ENCODE data around the gene CDC42EP3. TPM values are rescaled to one million over a fixed set of nuclear protein-coding genes. Genes with fewer than 3 reads are reported as not detected.

Gene CDC42EP3
- total RNA-seq, 1 donor = 22.9 TPM

DNA sequence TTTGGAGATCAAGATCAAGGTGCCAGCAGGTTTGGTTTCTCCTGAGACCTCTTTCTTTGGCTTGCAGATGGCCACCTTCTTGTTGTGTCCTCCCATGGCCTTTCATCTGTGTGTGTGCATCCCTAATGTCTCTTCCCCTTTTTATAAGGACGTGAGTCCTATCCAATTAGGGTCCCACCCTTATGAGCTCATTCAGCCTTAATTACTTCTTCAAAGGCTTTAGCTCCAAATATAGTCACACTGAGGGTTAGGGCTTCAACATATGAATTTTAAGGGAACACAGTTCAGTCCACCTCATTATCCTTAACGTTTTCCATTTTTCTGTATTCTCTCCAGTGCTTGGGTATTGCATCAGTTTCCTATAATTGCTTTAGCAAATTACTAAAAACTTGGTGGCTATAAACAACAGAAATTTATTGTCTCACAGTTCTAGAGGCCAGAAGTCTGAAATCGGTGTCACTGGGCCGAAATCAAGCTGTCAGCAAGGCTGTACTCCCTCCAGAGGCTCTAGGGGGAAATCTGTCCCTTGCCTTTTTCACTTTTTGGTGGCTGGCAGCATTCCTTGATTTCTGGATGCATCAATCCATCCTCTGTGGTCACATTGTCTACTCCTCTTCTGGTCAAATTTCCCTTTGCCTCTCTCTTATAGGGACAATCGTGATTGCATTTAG, 34.1 kb downstream of the CDC42EP3 start:
- no peak for DNase-seq (ENCODE audit: low read depth in 2 of 3, low spot score in 2 of 3)

DNA sequence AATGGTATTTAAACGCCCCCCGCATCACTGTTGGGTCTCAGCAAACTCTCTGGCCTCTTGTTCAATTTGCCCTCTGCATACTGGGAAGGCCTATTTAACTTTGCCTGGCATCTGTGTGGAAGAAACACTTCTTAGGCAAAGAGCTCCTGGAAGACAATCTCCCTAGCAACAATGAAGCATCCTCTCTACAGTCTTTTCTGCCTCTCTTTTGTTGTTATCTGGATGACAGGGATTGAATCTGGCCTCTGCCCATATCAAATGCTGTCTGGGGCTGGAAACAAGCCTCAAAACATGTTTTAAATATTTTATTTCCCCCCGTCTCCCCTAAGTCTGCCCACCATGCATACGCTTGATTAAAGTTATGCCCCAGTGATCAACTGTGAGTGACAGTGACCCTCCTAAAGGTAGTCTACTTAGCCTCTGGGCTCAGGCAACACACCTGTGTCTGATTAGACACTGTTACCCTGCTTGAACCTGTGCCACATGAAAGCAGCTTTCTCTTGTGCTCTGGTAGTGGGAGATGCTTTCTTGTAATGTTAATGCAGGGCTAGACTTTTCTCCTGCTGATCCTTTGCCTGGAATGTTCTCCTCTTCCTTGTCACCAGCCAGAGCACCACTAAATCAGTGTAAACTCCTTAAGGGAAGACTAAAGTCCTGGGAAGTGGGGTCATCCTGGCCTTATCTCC, 34.9 kb downstream of the CDC42EP3 start:
- DNase-seq (ENCODE audit: low read depth in 2 of 3, low spot score in 2 of 3) = no peak

DNA sequence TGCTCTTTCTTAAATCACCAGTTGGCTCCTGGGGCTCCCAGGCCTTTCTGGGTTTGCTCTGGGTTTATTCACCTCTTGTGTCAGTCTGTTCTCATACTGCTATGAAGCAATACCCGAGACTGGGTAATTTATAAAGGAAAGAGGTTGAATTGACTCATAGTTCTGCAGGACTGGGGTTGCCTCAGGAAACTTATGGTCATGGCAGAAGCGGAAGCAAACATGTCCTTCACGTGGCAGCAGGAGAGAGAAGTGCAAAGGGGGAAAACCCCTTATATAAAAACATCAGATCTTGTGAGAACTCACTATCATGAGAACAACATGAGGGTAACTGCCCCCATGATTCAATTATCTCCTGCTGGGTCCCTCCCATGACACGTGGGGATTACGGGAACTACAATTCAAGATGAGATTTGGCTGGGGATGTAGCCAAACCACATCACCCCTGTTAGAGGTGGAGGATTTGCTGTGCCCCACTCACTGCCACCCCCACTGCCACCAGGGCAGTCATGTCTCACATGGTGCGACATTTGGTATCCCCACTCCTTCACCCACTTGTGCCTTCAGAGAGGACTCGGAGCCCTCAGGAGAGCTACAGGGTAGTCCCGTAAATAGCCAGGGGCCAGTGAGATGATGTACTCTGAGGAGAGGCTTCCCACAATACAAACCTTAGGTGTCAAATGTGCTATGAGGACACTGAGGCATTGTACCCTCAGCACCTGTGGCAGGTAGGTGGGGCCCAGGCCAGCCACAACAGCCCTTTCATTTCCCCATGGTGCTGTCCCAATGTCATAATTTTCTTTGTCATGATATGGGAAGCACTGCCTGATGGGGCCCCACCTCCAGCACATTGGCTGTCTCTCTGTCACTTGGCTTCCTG, 35.7 kb downstream of the CDC42EP3 start:
- DNase-seq (ENCODE audit: low read depth in 2 of 3, low spot score in 2 of 3) = peak; percentile 26 to 98 (median 95)

DNA sequence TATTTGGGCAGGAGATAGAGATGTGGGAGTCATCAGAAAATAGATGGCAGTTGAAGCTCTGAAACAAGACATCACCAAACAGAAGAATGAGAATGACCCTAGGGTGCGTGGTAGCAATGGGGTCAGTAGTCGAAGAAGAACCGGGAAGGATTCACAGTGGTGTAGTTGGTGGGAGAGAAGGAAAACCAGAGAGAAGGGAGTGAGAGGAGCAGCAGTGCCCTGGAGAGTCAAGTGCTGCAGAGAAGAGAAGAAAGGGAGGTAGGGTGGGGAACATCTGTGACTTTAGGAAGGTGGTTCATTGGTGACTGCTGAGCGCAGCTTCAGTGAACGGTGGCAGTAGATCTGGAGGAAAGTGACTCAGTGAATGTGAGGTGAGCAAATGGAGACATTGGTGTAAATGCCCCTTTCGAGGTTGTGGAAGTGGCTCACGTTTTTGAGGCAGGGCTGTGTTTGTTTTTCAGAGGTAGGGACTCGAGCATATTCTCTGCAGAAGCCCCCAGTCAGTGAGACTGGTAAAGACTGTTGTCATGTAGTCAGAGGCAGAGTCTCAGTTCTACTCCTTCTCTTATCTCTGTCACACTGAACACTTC, 36.4 kb downstream of the CDC42EP3 start:
- DNase-seq (ENCODE audit: low read depth in 2 of 3, low spot score in 2 of 3) = no peak

DNA sequence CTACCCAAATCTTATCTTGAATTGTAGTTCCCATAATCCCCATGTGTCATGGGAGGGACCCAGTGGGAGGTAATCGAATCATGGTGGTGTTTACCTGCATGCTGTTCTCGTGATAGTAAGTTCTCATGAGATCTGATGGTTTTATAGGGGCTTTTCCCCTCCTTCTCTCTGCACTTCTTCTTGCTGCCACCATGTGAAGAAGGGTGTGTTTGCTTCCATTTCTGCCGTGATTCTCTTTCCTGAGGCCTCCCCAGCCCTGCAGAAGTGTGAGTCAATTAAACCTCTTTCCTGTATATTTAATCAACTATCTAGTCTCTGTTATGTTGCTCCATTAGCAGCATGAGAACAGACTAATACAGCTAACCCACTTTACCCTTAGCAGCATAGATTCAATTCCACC, 37.6 kb downstream of the CDC42EP3 start:
- DNase-seq (ENCODE audit: low read depth in 2 of 3, low spot score in 2 of 3) = no peak

DNA sequence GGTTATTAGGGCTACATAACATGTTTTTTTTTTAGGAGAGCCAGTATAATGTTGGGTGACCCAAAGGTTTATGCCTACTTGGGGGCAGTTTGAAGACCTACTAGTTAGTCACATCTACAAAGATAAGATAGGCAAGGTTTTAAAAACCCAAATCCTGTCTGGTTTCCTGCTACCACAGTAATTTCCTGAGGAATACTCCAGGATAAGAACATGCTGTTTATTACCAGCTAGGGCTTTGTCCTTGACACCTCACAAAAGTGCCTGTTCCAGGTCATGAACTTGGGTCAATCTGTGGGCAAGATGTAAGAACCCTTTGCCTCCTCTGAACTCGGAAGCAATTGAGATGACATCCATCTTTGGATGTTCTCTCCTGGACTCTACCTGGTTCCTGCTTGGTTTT, 38.2 kb downstream of the CDC42EP3 start:
- DNase-seq (ENCODE audit: low read depth in 2 of 3, low spot score in 2 of 3) = no peak

DNA sequence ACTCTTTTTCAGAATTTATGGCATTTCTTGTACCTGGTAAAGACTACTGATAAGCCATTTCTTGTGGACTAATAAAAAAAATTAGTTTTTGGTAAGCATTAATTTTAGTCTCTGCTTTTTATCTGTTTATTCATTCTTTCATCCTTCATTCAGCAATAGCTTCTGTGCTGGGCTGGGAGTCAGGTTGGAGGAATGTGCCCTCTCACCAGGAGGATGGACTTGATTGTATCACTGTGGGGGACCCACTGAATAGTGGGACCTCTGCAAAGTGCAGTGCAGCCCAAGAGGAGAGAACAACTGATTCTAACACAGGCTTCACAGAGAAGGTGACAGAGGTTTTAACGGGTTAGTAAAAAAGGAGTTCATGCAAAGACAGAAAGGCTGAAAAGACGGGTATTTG, 39.1 kb downstream of the CDC42EP3 start:
- DNase-seq (ENCODE audit: low read depth in 2 of 3, low spot score in 2 of 3) = no peak

DNA sequence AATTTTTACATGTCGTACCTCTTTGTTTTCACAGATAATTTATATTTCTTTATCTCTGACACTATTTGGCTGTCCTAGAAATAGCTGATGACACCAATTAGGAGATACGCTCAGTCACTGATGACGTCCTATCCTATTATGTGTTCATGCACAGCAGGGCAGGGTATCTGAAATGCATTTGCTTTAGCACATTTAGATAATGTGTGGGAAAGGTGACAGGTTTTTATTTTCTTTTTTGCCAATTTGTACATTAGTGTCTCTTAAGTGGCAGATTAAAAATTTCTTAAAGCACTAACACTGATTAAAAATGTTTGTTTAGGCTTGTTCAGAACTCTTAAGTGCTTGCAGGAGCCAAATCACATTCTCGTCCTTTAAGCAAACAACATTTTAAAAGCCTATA, 39.7 kb downstream of the CDC42EP3 start:
- DNase-seq (ENCODE audit: low read depth in 2 of 3, low spot score in 2 of 3) = no peak

DNA sequence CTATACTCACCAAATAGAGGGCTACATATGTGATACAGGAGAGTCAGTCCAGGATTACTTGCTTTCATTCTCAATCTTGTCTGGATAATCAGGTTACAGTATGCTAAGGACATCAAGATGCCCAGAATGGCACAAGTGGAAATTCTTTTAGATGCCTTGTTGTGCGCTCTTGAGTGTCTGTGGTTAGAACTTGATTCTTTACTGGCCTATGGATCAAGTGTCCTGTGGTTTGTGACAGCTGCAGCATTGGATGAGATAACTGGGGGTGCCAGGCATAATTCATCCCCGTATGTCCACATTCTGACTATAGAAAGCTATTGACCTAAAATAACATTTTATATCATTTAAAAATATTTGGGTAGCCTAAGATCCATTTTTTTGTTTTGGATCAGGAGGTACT, 40.1 kb downstream of the CDC42EP3 start:
- DNase-seq (ENCODE audit: low read depth in 2 of 3, low spot score in 2 of 3) = no peak

DNA sequence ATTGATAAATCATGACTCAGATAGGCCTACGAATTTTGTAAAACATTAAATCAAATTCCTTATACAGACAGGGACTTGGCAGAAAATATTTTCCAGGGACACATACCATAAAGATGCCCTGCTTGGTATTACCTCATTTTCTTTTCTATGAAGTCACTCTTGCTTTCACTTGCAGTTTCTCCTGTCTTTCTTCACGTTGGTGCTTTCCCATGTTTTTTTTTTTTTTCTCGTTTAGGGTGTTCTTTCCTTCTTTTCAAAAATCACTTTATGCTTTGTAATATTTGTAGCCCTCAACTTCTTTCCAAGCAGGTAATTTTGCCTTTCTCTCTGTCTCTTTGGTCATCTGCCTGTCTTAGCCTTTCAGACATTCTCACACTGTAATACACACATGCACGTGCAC, 40.7 kb downstream of the CDC42EP3 start:
- no peak for DNase-seq (ENCODE audit: low read depth in 2 of 3, low spot score in 2 of 3)

DNA sequence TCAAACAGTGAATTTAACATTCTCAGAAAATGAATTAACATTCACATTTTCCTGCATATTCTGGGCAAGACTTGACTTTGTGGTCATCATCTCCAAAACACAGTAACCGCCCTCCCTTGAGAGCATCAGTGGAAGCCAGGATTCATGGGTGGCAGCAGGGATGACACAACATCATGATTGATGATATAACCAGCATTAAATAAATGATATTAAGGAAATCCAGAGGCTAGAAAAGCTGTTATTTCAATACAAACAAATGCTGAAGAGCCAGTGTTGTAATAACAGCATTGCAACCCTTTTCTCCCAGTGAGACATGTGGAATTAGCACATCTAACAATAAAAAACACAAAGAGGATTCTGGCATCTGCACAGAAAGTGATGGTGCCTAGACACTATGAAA, 41.1 kb downstream of the CDC42EP3 start:
- no peak for DNase-seq (ENCODE audit: low read depth in 2 of 3, low spot score in 2 of 3)

DNA sequence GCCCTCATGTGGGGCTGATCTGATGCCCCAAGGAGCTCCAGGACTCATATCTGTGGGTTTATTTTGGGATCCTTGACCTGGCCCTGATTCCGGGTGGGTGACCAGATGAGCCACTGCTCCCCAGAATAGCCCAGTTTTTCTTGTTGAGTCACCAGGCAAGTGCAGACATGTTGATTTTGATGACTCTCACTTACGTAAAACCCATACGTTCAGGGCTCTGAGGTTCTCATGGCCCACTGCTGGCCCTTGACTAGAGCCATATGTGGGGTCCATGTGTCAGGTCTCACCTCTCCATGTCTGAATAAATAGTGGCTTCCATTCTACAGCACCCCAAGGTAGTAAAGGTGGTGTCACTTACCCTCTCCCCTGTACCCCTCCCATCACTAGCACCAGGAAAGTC, 41.9 kb downstream of the CDC42EP3 start:
- DNase-seq (ENCODE audit: low read depth in 2 of 3, low spot score in 2 of 3) = no peak

DNA sequence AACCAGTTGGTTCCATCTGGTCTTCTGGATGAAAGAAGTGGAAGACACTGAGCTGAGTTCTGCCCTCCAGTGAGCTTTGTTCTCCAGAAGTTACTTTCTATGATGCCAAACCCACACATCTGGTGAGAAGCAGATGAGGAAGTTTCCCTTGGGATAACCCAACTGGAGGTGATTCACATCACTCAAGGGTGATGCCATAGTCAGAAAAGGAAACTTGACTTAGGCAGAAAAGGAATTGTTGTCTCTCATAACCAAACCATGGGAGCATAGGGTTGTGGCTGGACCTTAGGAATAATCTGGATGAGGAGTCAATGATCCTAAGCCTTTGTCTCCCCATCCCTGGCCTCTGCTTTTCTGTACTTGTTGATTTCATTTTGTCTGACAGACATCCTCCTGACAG, 43.7 kb downstream of the CDC42EP3 start:
- DNase-seq (ENCODE audit: low read depth in 2 of 3, low spot score in 2 of 3) = no peak

DNA sequence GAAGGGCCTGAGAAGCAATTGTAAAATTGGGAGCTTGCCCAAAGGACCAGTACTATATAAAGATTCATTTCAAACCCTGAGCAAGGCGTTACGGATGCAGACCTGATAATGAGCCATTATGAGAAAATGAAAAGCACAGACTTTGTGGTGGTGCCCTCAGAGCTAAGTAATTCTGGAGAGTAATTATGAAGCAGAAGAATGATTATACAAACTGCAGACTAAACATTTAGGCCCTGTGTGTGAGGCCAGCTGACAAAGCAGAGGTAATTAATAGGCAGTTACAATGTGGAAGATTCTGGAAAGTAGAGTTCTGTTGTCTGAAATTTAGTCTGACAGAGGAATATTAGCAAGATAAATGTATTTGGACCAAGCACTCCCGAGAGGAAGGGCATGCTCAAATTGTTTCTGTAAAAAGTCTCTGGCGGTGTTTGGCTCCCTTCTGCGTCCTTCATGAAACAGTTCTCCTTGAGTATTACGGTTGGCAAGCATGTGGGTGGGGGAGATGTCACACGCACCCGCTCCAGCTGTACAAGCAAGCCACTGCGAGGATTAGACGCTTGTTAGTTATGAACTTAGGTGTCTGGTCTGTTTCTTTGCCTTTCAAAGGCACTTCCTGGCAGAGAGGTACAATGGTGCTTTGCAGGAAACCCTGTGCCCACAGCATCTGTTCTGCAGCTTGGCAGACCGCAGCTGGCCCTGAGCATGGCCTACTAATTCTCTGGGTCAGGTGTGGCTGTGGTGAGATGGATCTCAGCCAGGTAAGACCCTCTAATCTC, 45.5 kb downstream of the CDC42EP3 start:
- DNase-seq (ENCODE audit: low read depth in 2 of 3, low spot score in 2 of 3) = peak; percentile 43 to 90 (median 63)

DNA sequence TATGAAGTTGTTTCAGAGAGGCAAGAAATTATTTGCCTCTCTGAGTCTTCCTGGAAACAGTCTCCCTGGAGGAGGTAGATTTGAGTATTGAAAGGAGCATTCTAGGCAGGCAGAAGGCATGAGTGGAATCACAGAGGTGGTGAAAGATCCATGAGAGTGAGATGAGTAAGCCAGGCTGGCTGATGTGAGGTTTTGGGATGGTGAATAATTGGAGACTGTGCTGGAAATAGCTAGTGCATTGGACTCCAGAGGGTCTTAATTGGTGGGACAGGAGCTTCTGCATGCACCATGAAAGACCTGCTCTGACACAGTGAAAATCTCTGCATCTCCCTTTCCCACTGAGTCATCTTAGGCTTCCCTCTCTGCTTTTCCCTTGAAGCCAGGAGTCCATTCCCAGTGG, 46.3 kb downstream of the CDC42EP3 start:
- DNase-seq (ENCODE audit: low read depth in 2 of 3, low spot score in 2 of 3) = no peak

DNA sequence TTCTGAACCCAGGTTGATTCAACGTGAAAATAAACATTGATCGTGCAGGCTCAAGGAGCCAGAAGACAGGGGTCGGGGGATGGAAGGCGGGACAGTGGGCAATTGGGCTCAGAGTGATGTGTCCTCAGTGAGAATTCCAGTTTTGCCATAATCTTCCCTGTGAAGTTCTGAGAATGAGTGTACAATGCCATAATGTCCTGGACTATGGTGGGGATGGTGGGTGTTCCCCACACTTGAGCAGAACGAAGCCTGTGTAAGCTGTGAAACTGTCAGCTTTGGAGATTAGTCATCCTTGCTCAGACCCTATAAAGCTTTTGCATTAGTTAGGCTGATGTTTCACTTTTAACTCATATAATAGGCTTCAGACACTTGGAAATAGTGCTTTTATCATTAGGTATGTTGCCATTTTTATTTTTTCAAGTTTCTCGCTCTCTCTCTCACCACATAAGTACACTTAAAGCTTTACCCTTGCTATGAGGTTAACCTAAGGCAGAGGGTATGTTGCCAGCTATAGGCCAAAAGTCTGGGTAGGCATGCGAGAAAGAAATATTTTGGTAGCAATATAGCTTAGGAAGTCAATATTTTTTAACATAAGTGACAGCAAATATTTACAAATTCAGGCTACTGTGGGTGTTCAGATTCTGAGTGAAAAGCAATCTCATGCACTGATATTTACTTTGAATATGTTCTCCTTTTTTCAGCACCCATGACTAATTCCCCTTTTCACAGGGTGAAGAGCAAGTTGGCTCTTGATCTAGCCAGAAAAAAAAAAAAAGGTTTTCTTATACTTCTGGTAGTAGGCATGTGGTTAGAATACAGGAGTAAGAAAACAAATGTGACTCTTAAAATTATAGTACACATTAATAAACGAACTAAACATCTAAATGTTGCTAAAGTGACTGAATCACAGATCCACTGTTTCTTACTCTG, 47.2 kb downstream of the CDC42EP3 start:
- DNase-seq (ENCODE audit: low read depth in 2 of 3, low spot score in 2 of 3) = peak in 1 of 3 donors; percentile 66

DNA sequence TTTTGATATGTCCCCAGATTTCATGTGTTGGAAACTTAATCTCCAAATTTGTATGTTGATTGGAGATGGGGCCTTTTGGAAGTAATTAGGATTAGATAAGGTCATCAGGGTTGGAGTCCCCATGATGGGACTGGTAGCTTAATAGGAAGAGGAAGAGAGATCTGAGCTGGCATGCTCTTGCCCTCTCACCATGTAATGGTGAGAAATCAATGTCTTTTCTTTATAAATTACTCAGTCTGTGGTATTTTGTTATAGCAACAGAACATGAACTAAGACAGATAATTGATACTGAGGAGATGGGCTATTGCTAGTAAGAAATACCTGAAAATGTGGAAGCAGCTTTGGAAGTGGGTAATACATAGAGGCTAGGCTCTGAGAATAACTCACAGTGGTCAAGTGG, 48.0 kb downstream of the CDC42EP3 start:
- no peak for DNase-seq (ENCODE audit: low read depth in 2 of 3, low spot score in 2 of 3)

DNA sequence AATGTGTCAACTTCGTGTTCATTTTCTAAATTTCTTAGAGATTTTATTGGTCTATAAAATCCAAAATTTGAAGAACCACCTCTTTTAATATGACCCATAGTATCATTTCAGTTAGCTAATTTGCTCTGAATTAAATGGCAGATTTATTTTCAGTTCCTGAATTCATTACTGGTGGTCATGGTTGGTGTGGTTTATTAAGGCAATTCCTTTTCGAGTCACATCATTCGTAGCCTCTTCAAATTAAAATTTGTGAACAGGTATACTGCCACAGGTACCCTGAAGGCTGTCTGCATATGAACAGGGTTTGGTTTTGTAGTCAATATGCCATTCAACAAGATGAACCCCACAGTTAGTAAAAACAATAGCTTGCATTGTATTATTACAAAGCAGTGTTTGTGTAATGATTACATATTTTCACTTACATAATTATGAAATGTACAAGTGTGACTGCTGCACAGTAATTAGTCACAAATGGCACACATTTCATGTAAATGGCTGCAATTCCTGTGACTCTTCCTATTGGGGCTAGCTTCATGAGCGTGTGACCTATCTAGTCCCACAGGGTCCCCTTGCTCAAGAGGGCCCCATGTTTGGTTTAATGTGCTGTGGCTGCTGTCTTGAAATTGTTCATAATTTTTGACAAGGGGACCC, 48.9 kb downstream of the CDC42EP3 start:
- DNase-seq (ENCODE audit: low read depth in 2 of 3, low spot score in 2 of 3) = no peak

DNA sequence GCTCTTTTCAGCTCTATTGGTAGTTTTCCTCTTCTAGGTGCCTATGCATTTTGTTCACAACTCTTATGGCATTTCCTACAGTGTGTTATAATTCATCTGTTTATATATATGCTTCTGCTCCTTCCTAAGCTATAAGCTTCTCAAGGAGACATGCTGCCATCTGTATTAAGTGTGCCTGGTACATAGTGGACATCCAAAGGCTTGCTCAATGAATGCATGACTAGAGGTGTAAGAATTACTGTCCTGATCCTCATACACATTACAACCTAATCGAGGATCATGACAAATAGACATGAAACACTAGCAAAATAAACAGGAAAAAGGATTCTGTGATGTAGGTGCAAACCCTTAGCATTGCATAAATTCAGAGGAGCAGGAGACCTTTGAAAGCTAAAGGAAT, 50.2 kb downstream of the CDC42EP3 start:
- DNase-seq (ENCODE audit: low read depth in 2 of 3, low spot score in 2 of 3) = no peak
